HG02642 (cell line): ENCODE data around the gene POLR3E.

ENCODE experiments used
- ATAC-seq: cut with Tn5 transposase; IDR thresholded peaks from one replicate; pipeline ENCODE4 v1.9.1; 2021; ENCODE audit warnings: mild to moderate bottlenecking; ENCODE audit not compliant: unreplicated experiment, poor library complexity

Gene POLR3E

GRCh38 chr16:22380529-22380928 lies 83.3 kb downstream of the POLR3E start:
- no peak for ATAC-seq

GRCh38 chr16:22381392-22381791 lies 84.2 kb downstream of the POLR3E start:
- ATAC-seq = no peak

- ATAC-seq = no peak
Observed at GRCh38 chr16:22383827-22384226, 86.6 kb downstream of the POLR3E start.
